Right atrium auricular region (tissue), 2 donors: Measurements from ENCODE around the gene ZBTB48. TPM values are rescaled to one million over a fixed set of nuclear protein-coding genes. Genes with fewer than 3 reads are reported as not detected.
"Not testable (repeated sequence)": the region's sequence is repeated elsewhere in the genome, so short reads cannot be mapped to it uniquely, and the experiment has no call there.

Experiments
- DNase-seq: peaks from one replicate; pipeline ENCODE4 v3.0.0-alpha.2; 2019; ENCODE audit warnings: low spot score
- H3K27ac ChIP-seq, 2 donors: fragments of 200-600 bp; sonication (generic); 1 replicate in 1 of 2; 2 replicates in 1 of 2; pipeline ENCODE4 v1.5.1; 2016 to 2019
- H3K27me3 ChIP-seq, 2 donors: fragments of 200-600 bp; sonication (generic); one replicate each; pipeline versions ENCODE4 v1.5.1 to v1.6.0; 2017 to 2019
- H3K36me3 ChIP-seq: fragments of 200-600 bp; sonication (generic); one replicate; pipeline ENCODE4 v1.5.1; 2016
- H3K4me1 ChIP-seq, 2 donors: fragments of 200-600 bp; sonication (generic); one replicate each; pipeline versions ENCODE4 v1.5.1 to v1.6.0; 2017 to 2019
- H3K4me3 ChIP-seq, 2 donors: fragments of 200-600 bp; sonication (generic); 1 replicate in 1 of 2; 2 replicates in 1 of 2; pipeline ENCODE4 v1.5.1; 2017 to 2019; ENCODE audit warnings: mild to moderate bottlenecking in 1 of 2, moderate library complexity in 1 of 2
- H3K9me3 ChIP-seq, 2 donors: fragments of 200-600 bp; sonication (generic); one replicate each; pipeline ENCODE4 v1.5.1; 2019
- total RNA-seq, 2 donors: library from RNA; depleted of rRNA; stranded (reverse); fragments of >200 nt; gene quantifications; one replicate each; pipeline ENCODE4 v1.1.0, GENCODE V29; 2016
- TF ChIP-seq, protein P1 (sequence below), 2 donors: fragments of 200-600 bp; sonication (generic); IDR thresholded peaks; one replicate each; pipeline ENCODE4 v1.5.1; 2019; ENCODE audit warnings: antibody characterized with exemption in 2 of 2

ZBTB48 gene
- total RNA-seq, 2 donors from 2014 or later, result 4.0 to 9.0 TPM

DNA sequence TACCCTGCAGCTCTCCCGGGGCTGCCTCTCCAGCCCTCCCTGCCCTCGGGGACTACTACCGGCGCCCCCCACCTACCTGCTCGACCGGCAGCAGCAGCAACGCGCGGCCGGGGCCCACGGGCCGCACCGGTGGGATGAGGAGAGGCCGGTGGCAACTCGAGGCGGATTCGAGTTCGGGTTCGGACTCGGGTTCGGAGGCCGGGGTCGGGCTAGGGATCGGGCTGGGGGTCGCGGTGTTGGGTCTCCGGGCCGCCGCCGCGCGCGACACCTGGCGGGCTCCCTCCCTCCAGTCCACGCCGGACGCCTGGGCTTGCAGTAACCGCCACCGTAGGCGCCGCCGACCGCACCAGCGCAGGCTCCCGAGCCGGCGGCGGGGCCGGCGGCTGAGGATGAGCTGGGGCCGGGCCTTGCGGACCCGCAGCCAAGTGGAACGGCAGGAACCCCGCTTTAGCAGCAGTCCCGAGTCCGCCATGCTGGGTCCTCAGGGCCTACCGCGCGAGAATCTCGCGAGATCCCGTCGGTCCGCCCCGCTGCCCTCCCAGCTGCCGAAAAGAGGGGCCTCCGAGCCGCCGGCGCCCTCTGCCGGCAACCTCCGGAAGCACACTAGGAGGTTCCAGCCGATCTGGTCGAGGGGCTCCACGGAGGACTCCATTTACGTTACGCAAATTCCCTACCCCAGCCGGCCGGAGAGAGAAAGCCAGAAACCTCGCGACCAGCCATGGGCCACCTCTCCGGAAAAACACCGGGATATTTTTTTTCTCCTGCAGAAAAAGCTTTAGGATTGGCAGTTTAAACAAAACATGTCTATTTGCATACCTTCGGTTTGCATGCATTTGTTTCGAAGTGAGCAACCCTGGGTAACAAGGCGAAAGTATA, 25.5 kb upstream of the ZBTB48 start, which contains the start of gene NOL9:
TSS of gene NOL9 (minus strand) at position 483 of the 876 bp plus-strand sequence. CDS start at position 472, 11 bp downstream.
- H3K9me3 ChIP-seq, result no peaks in the 10 kb centered on the region
- peak within 1 kb of the TSS; percentile 91 to 94 for H3K4me3 ChIP-seq
- H3K27ac ChIP-seq, result peak within 1 kb of the TSS; percentile 70 to 82
- TF ChIP-seq, protein P1, sequence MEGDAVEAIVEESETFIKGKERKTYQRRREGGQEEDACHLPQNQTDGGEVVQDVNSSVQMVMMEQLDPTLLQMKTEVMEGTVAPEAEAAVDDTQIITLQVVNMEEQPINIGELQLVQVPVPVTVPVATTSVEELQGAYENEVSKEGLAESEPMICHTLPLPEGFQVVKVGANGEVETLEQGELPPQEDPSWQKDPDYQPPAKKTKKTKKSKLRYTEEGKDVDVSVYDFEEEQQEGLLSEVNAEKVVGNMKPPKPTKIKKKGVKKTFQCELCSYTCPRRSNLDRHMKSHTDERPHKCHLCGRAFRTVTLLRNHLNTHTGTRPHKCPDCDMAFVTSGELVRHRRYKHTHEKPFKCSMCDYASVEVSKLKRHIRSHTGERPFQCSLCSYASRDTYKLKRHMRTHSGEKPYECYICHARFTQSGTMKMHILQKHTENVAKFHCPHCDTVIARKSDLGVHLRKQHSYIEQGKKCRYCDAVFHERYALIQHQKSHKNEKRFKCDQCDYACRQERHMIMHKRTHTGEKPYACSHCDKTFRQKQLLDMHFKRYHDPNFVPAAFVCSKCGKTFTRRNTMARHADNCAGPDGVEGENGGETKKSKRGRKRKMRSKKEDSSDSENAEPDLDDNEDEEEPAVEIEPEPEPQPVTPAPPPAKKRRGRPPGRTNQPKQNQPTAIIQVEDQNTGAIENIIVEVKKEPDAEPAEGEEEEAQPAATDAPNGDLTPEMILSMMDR (IDR thresholded peaks at IDR 0.05), result peak; percentile 94 to 96
- peaks cover 0 to 21% of the 10 kb centered on the region in 2 donors for H3K4me1 ChIP-seq
- H3K27me3 ChIP-seq, result no peaks in the 10 kb centered on the region
- peak; percentile 90 for DNase-seq
- peaks cover 11% of the 10 kb centered on the region for H3K36me3 ChIP-seq

DNA sequence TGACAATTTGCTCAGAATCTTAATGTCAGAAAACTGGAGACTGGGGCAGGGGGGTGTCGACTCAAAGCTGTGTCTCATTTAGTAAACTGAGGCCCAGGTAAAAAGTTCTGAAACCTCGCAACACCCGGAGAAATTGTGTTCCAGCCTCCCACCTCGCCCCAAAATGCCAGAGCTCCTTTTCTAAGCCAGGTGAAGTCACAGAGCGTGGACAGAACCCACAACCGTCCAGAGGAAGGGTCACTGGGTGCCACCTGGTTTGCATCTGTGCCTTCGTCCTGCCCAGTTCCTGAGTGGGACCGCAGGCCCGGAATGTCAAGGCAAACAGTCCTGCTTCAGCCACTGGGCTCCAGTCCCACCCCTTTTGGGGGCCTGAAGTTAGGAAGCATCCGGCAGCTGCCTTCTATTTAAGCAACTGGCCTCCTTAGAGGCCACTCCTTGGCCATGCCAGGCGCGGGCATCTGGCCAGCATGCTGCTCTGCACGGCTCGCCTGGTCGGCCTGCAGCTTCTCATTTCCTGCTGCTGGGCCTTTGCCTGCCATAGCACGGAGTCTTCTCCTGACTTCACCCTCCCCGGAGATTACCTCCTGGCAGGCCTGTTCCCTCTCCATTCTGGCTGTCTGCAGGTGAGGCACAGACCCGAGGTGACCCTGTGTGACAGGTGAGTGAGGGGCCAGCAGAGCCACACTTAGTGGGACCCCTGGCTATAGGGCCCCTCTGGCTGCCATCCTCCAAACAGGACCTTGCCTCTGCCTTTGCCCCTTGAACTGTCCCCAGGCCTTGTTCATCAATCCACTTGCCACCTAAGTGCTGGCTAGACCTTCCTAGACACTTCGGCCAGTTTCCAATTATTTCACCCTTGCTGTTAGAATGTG, 24.7 kb upstream of the ZBTB48 start, which contains the start of gene TAS1R1:
TSS of gene TAS1R1 (plus strand) at position 401 of the 872 bp plus-strand sequence. CDS start at position 468, 67 bp downstream.
- H3K27ac ChIP-seq, result peak within 1 kb of the TSS; percentile 70 to 82
- H3K27me3 ChIP-seq, result no peaks in the 10 kb centered on the region
- H3K4me3 ChIP-seq, result peak within 1 kb of the TSS; percentile 91 to 94
- peaks cover 0 to 21% of the 10 kb centered on the region in 2 donors for H3K4me1 ChIP-seq
- no peak for DNase-seq
- TF ChIP-seq, protein P1 (IDR thresholded peaks at IDR 0.05), result no peak
- H3K9me3 ChIP-seq, result no peaks in the 10 kb centered on the region
- H3K36me3 ChIP-seq, result peaks cover 2% of the 10 kb centered on the region

DNA sequence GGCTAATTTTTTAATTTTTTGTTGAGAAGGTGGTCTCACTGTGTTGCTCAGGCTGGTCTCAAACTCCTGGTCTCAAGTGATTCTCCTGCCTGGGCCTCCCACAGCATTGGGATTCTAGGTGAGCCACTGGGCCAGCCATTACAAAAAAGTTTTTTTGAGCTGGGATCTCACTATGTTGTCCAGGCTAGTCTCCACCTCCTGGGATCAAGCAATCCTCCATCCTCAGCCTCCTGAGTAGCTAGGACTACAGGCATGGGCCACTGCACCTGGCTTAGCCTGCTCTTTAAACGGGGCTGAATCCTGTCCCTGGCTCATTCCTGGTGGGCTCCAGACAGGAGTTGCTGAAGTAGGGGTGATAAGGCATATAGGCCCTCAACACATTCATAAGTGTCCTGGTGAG, 22.2 kb upstream of the ZBTB48 start:
- no peaks in the 10 kb centered on the region for H3K36me3 ChIP-seq
- no peaks in the 10 kb centered on the region for H3K9me3 ChIP-seq
- TF ChIP-seq, protein P1 (IDR thresholded peaks at IDR 0.05), result no peak
- peaks cover 0 to 18% of the 10 kb centered on the region in 2 donors for H3K4me1 ChIP-seq
- no peak overlapping the region for H3K4me3 ChIP-seq
- no peak for DNase-seq
- no peaks in the 10 kb centered on the region for H3K27me3 ChIP-seq
- H3K27ac ChIP-seq, result no peak overlapping the region

DNA sequence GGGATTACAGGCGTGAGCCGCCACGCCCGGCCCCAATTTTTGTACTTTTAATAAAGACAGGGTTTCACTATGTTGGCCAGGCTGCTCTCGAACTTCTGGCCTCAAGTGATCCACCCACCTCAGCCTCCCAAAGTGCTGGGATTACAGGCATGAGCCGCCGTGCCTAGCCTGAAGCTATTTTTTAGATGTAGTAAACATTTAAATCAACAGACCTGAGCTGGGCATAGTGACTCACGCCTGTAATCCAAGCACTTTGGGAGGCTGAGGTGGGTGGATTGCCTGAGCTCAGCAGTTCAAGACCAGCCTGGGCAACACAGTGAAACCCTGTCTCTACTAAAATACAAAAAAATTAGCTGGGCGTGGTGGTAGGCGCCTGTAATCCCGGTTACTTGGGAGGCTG, 20.6 kb upstream of the ZBTB48 start:
- H3K36me3 ChIP-seq, H3K27me3 ChIP-seq, H3K27ac ChIP-seq, H3K4me3 ChIP-seq, DNase-seq, H3K4me1 ChIP-seq, H3K9me3 ChIP-seq: not testable (repeated sequence)

DNA sequence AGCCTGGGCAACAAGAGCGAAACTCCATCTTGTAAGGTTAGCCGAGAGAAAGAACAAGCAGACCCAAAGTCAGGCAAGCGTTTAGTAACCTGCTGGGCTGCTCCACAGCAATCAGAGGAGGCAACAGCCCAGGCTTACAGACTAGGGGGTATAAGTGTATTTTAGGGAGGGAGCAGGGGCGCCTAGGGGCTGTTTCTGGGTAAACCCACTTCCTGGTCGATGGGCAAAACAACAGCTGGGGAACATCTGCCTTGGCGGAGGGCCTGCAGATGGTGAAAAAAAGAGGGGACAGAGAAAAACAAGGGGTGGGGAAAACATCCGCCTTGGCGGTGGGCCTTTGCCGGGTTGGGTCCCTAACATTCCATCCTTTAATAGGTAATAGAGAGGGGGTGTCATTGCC, 19.5 kb upstream of the ZBTB48 start:
- H3K4me3 ChIP-seq, result no peak overlapping the region
- no peak overlapping the region for H3K27ac ChIP-seq
- H3K9me3 ChIP-seq, result no peaks in the 10 kb centered on the region
- no peak for DNase-seq
- TF ChIP-seq, protein P1 (IDR thresholded peaks at IDR 0.05), result no peak
- no peaks in the 10 kb centered on the region for H3K27me3 ChIP-seq
- peaks cover 0 to under 1% of the 10 kb centered on the region in 2 donors for H3K4me1 ChIP-seq
- H3K36me3 ChIP-seq, result no peaks in the 10 kb centered on the region

DNA sequence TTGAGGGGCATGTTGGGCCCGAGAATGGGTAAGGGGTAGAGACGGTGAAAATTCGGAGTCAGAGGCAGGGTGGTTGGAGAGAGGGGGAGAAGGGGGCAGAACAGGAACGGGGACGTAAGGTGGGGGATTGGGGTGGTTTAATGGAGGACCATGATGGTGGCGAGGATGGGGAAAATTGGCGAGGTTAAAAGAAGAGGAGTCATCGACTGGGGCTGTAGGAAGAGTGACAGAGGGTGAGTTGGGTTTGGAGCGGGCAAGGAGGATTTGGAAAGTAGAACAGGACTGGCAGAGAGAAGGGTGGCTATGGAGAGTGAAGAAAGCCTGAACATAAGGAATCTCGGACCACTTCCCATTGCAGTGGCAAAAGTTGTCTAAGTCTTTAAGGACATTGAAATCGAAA, 10.8 kb upstream of the ZBTB48 start:
- no peak for DNase-seq
- H3K9me3 ChIP-seq, result no peaks in the 10 kb centered on the region
- H3K36me3 ChIP-seq, result no peaks in the 10 kb centered on the region

More for the DNA sequence above, 10.8 kb upstream of the ZBTB48 start:
- TF ChIP-seq, protein P1 (IDR thresholded peaks at IDR 0.05), result no peak
- Histone ChIP-seq H3K27ac (no peak overlapping the region), H3K4me3 (no peak overlapping the region), H3K27me3 (no peaks in the 10 kb centered on the region), H3K4me1 (no peaks in the 10 kb centered on the region)
